ENCODE measurements around the gene IGFL3.

GRCh38 chr19:46150606-46151005 lies 26.1 kb upstream of the IGFL3 start:
- TF ChIP-seq CTCF (IDR thresholded peaks at IDR 0.05 in 2 of 3, conservative IDR thresholded peaks at IDR 0.05 in 1 of 3; ENCODE audit: insufficient read depth in 2 of 3, low read depth in 1 of 3, low read length in 3 of 3) (no peak), CEBPB (tag; IDR thresholded peaks at IDR 0.05) (no peak), REST (IDR thresholded peaks at IDR 0.05; ENCODE audit: borderline replicate concordance) (no peak), REST (CRISPR knock-in tag; IDR thresholded peaks at IDR 0.05; ENCODE audit: low read depth) (no peak), MBD1 (CRISPR knock-in tag; IDR thresholded peaks at IDR 0.05) (no peak), MBD2 (IDR thresholded peaks at IDR 0.05; ENCODE audit: borderline replicate concordance, low read depth) (no peak), FOXO4 (CRISPR knock-in tag; IDR thresholded peaks at IDR 0.05) (no peak)

All from K562 (cell line).